ENCODE results near the gene MLH3. TPM values are rescaled to one million over a fixed set of nuclear protein-coding genes. Genes with fewer than 3 reads are reported as not detected.

The MLH3 gene
- total RNA-seq, 1 donor from 2014 or later, result 41.5 TPM

- H3K27ac ChIP-seq, result no peak overlapping the region
Measured at GRCh38 chr14:74980398-74980730, 70.9 kb downstream of the MLH3 start.

GRCh38 chr14:74979442-74980397, 71.5 kb downstream of the MLH3 start:
- Histone ChIP-seq H3K9ac (no peak overlapping the region), H3F3A (ENCODE audit: low read depth) (peaks cover 23% of the 10 kb centered on the region), H3K4me2 (peak overlapping the region; percentile 65), H3K36me3 (no peaks in the 10 kb centered on the region), H2AFZ (replicated peaks) (peak overlapping the region; percentile 14), H3K9me3 (ENCODE audit: low read depth) (no peaks in the 10 kb centered on the region), H4K20me1 (ENCODE audit: low read depth) (peaks cover 11% of the 10 kb centered on the region), H3K27ac (no peak overlapping the region), H3K79me2 (ENCODE audit: low read depth) (no peaks in the 10 kb centered on the region), H3K27me3 (peaks cover 31% of the 10 kb centered on the region), H3K4me3 (no peak overlapping the region), H3K4me1 (peaks cover 37% of the 10 kb centered on the region)
- H3K36me3 Mint-ChIP-seq, result no peaks in the 10 kb centered on the region
- peaks cover 22% of the 10 kb centered on the region for H3K27me3 Mint-ChIP-seq (ENCODE audit: insufficient read depth, low read depth)
- H3K27ac Mint-ChIP-seq, result peak overlapping the region; percentile 57
- no peaks in the 10 kb centered on the region for H3K9me3 Mint-ChIP-seq
- peaks cover 71% of the 10 kb centered on the region for H3K4me1 Mint-ChIP-seq
- TF ChIP-seq EZH2phosphoT487 (IDR thresholded peaks at IDR 0.05) (no peak), CTCF (IDR thresholded peaks at IDR 0.05) (no peak), EZH2 (IDR thresholded peaks at IDR 0.05) (no peak)
- H3K4me3 Mint-ChIP-seq, result no peak overlapping the region
- peak; percentile 70 for DNase-seq (ENCODE audit: low spot score)

More at GRCh38 chr14:74980398-74980730, 70.9 kb downstream of the MLH3 start:
- no peak overlapping the region for H3K4me3 ChIP-seq
- peaks cover 11% of the 10 kb centered on the region for H4K20me1 ChIP-seq (ENCODE audit: low read depth)
- peaks cover 31% of the 10 kb centered on the region for H3K27me3 ChIP-seq
- H2AFZ ChIP-seq (replicated peaks), result no peak overlapping the region
- peaks cover 23% of the 10 kb centered on the region for H3F3A ChIP-seq (ENCODE audit: low read depth)
- H3K4me2 ChIP-seq, result peak overlapping the region; percentile 65
- no peaks in the 10 kb centered on the region for H3K79me2 ChIP-seq (ENCODE audit: low read depth)
- peaks cover 35% of the 10 kb centered on the region for H3K4me1 ChIP-seq
- no peaks in the 10 kb centered on the region for H3K36me3 ChIP-seq
- Mint-ChIP-seq H3K36me3 (no peaks in the 10 kb centered on the region), H3K4me3 (peak overlapping the region; percentile 59), H3K27ac (no peak overlapping the region), H3K9me3 (no peaks in the 10 kb centered on the region), H3K27me3 (ENCODE audit: insufficient read depth, low read depth) (peaks cover 22% of the 10 kb centered on the region), H3K4me1 (peaks cover 66% of the 10 kb centered on the region)
- no peak for TF ChIP-seq EZH2 (IDR thresholded peaks at IDR 0.05)
- TF ChIP-seq CTCF (IDR thresholded peaks at IDR 0.05), result no peak
- no peak for TF ChIP-seq EZH2phosphoT487 (IDR thresholded peaks at IDR 0.05)
- H3K9ac ChIP-seq, result no peak overlapping the region
- no peaks in the 10 kb centered on the region for H3K9me3 ChIP-seq (ENCODE audit: low read depth)
- no peak for DNase-seq (ENCODE audit: low spot score)

GRCh38 chr14:74979029-74979428, 72.2 kb downstream of the MLH3 start:
- Histone ChIP-seq H2AFZ (replicated peaks) (no peak overlapping the region), H3F3A (ENCODE audit: low read depth) (peaks cover 23% of the 10 kb centered on the region), H3K27me3 (peaks cover 31% of the 10 kb centered on the region), H3K79me2 (ENCODE audit: low read depth) (no peaks in the 10 kb centered on the region), H3K27ac (no peak overlapping the region), H4K20me1 (ENCODE audit: low read depth) (peaks cover 11% of the 10 kb centered on the region), H3K4me2 (peak overlapping the region; percentile 36), H3K4me1 (peaks cover 44% of the 10 kb centered on the region), H3K4me3 (no peak overlapping the region), H3K36me3 (no peaks in the 10 kb centered on the region), H3K9ac (no peak overlapping the region), H3K9me3 (ENCODE audit: low read depth) (no peaks in the 10 kb centered on the region)
- no peak for DNase-seq (ENCODE audit: low spot score)
- Mint-ChIP-seq H3K4me3 (peak overlapping the region; percentile 29), H3K27ac (peak overlapping the region; percentile 90), H3K27me3 (ENCODE audit: insufficient read depth, low read depth) (peaks cover 24% of the 10 kb centered on the region), H3K9me3 (no peaks in the 10 kb centered on the region), H3K36me3 (no peaks in the 10 kb centered on the region), H3K4me1 (peaks cover 75% of the 10 kb centered on the region)
- TF ChIP-seq EZH2phosphoT487 (IDR thresholded peaks at IDR 0.05) (no peak), CTCF (IDR thresholded peaks at IDR 0.05) (no peak), EZH2 (IDR thresholded peaks at IDR 0.05) (no peak)

Data from neural progenitor cell (in vitro differentiated cells).